Cardiac fibroblast (primary cell): ENCODE data around the gene IFT27.

Source experiments
- DNase-seq, 2 donors: peaks; one replicate each; pipeline versions ENCODE4 v3.0.0 to v3.0.0-alpha.2; 2010; ENCODE audit warnings: low read depth in 2 of 2
- H3K4me3 ChIP-seq, 2 donors: replicated peaks in 1 of 2; 1 replicate in 1 of 2; 2 replicates in 1 of 2; pipeline ENCODE4 v1.5.1; 2011; ENCODE audit warnings: low read depth in 2 of 2, low read length in 2 of 2, mild to moderate bottlenecking in 2 of 2, moderate library complexity in 1 of 2
- TF ChIP-seq, protein P1 (sequence below): IDR thresholded peaks from one replicate; pipeline ENCODE4 v1.5.1; 2011; ENCODE audit warnings: low read depth, mild to moderate bottlenecking, low read length, inconsistent platforms

Gene IFT27

DNA sequence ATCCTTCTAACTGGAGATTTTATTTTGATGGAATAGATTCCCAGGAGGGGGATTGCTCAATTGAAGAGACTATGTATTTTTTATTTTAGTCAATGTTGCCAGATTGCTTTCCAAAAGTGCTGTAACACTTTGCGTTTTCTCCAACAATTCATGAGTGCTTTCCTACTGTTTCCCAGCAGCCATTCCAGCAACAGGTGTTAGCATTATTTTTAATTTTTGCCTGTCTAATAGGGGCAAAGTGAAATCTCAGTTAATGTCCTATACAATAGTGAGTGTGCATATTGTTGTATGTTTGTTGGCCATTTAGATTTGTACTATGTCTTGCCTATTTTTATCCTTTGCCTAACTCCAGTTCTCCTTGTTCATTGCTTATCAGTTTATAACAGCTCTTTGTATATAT lies 60.3 kb downstream of the IFT27 start:
- TF ChIP-seq, protein P1, sequence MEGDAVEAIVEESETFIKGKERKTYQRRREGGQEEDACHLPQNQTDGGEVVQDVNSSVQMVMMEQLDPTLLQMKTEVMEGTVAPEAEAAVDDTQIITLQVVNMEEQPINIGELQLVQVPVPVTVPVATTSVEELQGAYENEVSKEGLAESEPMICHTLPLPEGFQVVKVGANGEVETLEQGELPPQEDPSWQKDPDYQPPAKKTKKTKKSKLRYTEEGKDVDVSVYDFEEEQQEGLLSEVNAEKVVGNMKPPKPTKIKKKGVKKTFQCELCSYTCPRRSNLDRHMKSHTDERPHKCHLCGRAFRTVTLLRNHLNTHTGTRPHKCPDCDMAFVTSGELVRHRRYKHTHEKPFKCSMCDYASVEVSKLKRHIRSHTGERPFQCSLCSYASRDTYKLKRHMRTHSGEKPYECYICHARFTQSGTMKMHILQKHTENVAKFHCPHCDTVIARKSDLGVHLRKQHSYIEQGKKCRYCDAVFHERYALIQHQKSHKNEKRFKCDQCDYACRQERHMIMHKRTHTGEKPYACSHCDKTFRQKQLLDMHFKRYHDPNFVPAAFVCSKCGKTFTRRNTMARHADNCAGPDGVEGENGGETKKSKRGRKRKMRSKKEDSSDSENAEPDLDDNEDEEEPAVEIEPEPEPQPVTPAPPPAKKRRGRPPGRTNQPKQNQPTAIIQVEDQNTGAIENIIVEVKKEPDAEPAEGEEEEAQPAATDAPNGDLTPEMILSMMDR = no peak
- no peak for DNase-seq
- H3K4me3 ChIP-seq = no peak overlapping the region

DNA sequence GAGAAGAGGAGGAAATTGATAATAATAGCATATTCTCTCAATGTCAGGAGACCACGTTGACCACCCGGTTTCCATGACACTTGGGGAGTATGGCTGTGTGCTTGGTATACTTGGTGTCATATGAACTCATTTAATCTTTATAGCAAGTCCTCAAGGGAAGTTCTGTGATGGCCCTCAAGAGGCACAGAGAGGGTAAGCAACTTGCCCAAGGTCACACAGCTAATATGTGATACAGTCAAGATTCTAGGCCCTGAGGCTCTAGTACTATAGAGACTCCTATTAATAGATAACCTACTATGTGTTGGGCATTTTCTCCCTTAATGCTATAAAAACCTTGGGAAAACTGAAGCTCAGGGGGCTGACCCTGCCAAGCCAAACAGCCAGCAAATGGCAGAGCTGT lies 61.8 kb downstream of the IFT27 start:
- no peak overlapping the region for H3K4me3 ChIP-seq
- TF ChIP-seq, protein P1 = no peak
- DNase-seq = no peak

DNA sequence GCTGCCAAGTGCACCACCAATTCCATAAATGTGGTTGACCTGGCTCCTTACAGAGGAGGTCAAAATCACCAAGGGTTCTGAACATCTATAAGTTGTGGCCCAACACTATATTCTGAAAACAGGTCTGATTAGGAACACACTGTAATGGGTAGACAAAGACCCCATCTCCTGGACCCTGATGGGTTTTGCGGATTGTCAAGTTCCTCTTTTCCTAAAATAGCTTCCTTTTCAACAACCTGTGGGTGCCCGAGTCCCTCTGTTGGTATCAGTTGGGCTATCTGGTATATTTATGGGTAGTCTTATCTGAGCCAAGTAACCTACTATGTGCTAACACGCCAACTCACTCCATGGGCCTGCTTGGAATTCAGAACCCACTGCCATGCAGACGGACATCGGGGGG lies 62.5 kb downstream of the IFT27 start:
- H3K4me3 ChIP-seq = no peak overlapping the region
- TF ChIP-seq, protein P1 = no peak
- no peak for DNase-seq
